MM.1S (cell line): ENCODE data around the gene CMPK1.

Source experiments
- CTCF ChIP-seq: fragments of 300-600 bp; sonication (generic); IDR thresholded peaks from 2 replicates; pipeline ENCODE4 v1.5.1; 2016; ENCODE audit warnings: antibody characterized with exemption, low read length, mixed read lengths
- EZH2 ChIP-seq: fragments of 300-600 bp; sonication (generic); optimal IDR thresholded peaks from 2 replicates; pipeline ENCODE3; 2017; ENCODE audit warnings: low read depth, mild to moderate bottlenecking, antibody characterized with exemption, low read length, mixed read lengths
- EZH2phosphoT487 ChIP-seq: fragments of 300-600 bp; sonication (generic); IDR thresholded peaks from 2 replicates; pipeline ENCODE4 v1.6.1; 2018; ENCODE audit warnings: antibody characterized with exemption, low read length

GRCh38 chr1:47295579-47295978 lies 38.0 kb upstream of the CMPK1 start:
- TF ChIP-seq CTCF (no peak), EZH2 (no peak), EZH2phosphoT487 (no peak)
